Stimulated activated CD8-positive, alpha-beta memory T cell treated with anti-CD3 and anti-CD28 coated beads, Interleukin-15, amount 100 ng/mL, for 24 hours (primary cell): ENCODE results near the gene EIF4E2.

Experiments used
- DNase-seq: peaks from one replicate; pipeline ENCODE4 v3.0.0-alpha.2; 2020; ENCODE audit warnings: low read depth

Gene EIF4E2

GRCh38 chr2:232538671-232539070 is 11.8 kb upstream of the EIF4E2 start:
- DNase-seq, result no peak

DNA sequence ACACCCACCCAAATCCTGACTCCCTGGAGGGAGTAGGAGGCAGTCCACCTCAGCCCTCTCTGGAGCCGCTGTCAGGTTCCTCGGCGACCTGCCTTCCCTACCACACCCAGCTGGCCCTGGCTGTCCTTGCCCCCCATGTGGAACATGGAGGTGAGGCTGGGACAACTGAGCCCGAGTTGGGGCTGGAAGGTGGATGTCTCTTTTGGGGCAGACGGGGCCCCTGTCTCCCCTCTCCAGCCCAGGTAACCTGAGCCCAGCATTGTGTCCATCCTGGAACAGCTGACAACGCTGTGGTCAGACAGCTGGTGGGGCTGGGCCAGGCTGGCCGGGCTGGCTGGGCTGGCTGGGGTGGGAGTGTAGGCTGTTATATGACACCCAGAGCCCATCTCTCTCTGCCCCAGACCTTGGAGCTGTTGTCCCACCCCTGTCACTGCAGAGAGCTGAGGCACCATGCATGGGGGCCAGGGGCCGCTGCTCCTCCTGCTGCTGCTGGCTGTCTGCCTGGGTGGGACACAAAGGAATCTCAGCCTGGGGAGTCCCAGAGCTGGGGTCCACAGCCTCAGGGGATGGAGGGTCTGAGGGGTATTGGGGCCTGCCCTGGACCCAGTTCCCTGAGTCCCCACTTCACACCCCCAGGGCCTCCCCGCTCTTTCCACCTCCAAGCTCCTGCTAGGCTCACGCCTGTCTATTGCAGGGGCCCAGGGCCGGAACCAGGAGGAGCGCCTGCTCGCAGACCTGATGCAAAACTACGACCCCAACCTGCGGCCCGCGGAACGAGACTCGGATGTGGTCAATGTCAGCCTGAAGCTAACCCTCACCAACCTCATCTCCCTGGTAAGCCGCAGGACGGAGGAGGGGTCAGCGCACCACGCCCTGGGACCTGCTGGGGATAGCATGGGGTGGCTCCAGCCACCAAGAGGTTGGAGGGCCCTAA is 10.9 kb upstream of the EIF4E2 start, which contains the start of gene CHRNG:
TSS of gene CHRNG (plus strand) at position 395 of the 934 bp plus-strand sequence. CDS start at position 451, 56 bp downstream.
- no peak for DNase-seq

DNA sequence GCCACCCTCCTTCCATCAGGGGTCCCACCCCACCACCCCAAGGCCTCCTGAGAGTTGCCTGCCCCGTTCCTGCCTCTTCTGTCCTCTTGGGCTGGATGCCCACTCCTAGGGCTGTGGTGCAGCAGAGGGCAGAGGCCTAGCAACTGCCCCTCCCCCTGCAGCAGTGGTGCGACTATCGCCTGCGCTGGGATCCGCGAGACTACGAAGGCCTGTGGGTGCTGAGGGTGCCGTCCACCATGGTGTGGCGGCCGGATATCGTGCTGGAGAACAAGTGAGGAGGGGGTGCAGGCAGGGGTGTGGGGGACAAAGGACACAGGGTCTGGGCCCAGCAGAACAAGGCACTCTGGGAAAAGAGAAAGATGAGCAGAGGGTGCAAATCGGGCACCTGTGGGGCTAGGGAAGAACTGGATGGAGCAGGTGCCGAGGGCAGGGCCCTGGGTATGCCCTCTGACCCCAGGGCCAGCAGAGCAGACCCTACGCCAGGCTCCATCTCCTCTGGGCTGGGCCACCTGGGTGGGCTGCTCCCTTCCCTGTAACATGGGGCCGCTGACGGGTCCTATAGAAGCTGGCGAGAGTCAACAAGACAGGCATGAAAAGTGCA is 9.9 kb upstream of the EIF4E2 start:
- no peak for DNase-seq

- no peak for DNase-seq
Observed at GRCh38 chr2:232541195-232541960, 9.1 kb upstream of the EIF4E2 start.

DNA sequence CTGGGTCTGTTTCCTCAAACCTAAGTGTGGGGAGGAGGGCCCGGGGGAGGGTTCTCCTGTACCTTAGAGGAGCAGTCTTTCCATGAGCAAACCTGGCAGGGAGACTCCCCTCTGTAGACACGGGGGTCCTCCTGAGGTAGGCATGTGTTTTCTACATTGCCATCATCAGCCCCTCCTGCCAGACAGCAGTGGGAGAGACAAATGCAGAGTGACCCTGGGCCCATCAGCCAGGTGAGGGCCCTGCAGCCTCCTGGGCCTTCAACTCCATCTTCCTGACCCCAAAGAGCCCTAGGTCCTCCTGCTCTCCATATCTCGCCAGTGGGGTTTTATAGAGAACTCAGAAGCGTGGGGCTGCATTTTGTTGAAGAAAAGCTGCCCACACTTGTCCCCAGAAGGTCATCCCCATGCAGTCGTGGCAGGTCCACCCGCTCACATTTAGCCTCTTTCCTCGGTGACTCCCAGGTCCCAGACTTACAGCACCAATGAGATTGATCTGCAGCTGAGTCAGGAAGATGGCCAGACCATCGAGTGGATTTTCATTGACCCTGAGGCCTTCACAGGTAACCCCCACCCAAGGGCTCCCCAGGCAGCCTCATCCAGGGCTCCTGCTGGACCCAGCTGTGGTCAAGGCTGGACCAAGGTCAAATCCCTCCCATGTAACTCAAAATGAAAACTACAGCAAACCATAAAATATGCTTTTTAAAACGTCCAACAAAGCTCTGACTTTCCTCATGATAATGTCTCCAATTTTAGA is 8.4 kb upstream of the EIF4E2 start:
- DNase-seq, result no peak

GRCh38 chr2:232542715-232543467 is 7.6 kb upstream of the EIF4E2 start:
- no peak for DNase-seq

DNA sequence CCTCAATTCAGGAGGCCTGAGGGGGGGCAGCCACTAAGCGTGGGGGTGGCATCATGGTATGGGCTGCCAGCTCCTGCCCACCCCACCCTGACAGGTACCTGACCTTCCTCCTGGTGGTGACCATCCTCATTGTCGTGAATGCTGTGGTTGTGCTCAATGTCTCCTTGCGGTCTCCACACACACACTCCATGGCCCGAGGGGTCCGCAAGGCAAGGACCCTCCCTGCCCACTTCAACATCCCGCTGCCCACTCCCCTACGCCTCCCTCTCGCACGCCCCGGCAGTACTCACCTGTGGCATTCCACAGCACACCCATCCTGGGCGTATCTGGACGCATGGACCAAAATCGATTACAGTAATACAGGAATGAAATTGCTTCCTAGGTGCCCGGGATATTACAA is 7.0 kb upstream of the EIF4E2 start:
- DNase-seq, result no peak

- DNase-seq, result no peak
Observed at GRCh38 chr2:232543928-232544631, 6.4 kb upstream of the EIF4E2 start.

DNA sequence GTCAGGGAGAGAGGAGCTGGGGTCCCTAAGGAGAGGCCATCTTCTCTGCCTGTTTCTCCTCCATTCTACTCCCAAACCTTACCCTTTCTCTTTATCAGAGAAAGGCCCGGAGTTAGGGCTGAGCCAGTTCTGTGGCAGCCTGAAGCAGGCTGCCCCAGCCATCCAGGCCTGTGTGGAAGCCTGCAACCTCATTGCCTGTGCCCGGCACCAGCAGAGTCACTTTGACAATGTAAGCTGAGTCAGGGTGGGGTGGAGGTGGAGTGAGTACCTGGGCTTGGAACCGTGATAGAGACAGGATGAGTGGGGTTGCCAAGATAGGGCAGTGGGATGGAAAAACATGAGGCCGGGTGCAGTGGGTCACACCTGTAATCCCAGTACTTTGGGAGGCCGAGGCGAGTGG is 5.8 kb upstream of the EIF4E2 start:
- no peak for DNase-seq

DNA sequence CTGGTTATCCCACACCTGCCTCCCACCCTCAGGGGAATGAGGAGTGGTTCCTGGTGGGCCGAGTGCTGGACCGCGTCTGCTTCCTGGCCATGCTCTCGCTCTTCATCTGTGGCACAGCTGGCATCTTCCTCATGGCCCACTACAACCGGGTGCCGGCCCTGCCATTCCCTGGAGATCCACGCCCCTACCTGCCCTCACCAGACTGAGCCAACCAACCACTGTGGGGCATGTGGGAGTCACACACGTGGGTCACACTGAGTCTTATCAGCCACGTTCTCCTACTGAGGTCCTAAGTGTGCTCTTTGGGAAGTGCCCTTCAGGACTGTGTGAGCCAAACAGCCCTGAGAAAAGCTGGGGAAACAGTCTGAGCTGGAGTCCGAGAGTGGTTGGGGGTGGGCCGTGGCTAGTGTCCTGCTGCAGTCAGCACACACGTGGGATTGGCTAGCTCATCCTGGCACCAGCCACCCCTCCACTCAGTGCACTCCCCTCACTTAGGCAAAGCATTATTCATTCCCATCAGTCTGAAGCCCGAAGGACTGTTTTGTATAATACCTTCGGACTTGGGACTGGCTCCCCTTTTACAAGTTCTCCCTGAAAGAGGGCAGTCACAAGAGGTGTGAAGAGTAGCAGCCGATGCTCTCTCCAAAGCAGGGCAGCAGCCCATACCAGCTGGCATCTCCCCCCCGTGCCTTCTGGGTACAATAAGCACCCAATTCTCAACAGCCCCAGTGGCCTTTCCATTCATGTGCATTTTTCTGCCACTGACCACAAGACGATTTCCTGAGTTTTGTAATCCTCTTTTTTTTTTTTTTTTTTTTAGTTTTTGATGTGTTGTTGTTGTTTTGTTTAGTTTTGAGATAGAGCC is 4.7 kb upstream of the EIF4E2 start:
- DNase-seq, result no peak

- DNase-seq, result no peak
Observed at GRCh38 chr2:232547991-232548390, 2.5 kb upstream of the EIF4E2 start.

- DNase-seq, result no peak
Observed at GRCh38 chr2:232549655-232550353, 685 bp upstream of the EIF4E2 start.

DNA sequence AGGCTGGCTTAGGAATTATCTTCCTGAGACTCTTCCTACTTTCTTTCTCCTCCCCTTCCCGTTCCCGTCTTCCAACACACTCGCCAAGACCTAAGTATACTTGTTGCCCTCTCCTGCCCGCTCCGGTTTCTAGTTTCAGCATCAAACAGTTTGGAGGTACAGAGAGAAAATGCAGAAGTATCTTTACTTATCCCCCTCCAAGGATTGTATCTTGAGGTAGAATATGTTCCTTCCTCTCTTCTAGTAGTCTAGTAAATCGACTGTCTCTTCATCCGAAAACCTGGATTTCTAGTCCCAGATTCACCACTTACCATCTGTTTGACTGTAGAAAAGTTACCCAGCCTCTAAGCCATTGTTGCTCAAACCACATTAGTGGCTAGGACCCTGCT is 755 bp downstream of the EIF4E2 start:
- no peak for DNase-seq

DNA sequence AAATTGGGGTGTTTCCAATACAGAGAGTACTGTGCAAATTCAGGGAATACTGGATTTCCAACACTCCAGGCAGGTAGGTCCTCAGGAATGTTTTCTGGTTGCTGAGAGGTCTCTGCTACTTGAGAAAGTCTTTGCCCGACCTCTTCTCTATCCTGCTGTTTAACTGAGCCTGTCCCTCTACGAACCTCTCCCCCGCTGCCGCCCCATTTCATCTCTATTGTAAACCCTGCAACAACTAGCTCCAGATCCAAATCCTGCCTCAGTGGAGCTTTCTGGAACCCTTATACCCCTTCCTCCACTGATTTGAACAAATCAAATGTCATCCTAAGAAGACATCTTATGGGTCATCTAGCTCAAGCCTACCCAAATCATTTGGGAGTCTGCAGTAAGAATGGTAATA is 1.3 kb downstream of the EIF4E2 start:
- no peak for DNase-seq

DNA sequence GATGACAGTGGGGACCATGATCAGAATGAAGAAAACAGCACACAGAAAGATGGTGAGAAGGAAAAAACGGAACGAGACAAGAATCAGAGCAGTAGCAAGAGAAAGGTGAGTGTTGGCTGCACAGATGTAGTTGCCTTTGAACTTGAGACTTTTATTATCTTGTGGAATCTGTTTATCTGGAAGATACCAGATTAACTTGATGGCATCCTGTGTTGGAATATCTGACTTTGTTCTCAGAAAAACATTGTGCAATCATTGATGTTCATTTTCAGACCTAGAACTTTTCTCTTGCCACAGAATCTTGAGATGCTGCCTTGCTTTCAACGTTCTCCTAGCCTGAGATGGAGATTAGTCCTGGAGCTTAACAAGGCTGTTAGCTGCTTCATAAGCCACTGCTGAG is 5.9 kb downstream of the EIF4E2 start:
- no peak for DNase-seq

DNA sequence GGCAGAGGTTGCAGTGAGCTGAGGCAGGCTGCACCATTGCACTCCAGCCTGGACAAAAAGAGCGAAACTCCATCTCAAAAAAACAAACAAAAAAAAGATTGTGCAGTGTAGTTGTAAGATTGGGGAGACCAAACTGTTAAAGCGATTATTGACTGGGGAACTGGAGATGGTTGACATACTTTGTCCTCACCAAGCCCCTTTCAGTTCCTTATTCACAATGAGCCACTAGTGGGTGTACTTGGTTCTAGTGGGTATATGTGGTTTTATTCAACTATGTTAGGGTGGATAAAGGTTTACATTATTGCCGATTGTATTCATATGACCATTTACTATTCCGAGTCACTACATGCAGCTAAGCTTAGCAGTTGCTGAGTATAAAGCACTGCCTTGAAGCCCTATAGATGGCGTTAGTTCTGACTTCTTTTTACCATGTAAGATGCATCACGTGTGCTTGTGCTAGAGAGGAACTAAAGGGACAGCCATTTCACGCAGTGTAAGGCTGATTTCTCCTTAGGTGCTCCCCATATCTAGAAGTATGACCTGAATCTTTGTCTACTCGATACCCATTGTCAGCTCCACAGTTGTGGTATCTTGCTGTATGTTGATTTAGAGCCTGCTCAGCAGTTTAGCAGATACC is 12.1 kb downstream of the EIF4E2 start:
- no peak for DNase-seq

DNA sequence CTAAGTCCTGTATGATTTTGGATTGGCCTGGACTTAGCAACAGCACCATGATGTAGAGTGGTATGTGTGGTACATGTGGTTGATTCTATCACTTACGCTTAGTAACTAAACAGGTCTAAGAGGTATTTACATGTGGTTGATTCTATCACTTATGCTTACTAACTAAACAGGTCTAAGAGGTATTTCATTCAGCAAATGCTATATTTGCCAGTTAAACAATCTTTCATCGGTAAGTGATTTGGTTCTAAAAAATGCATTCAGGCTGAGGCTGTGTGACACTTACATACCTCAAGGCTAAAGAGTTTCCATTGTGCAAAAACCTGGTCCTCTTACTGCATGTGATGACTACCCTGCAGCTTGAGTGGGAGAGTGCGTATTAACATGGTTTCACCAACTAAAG is 13.1 kb downstream of the EIF4E2 start:
- no peak for DNase-seq

DNA sequence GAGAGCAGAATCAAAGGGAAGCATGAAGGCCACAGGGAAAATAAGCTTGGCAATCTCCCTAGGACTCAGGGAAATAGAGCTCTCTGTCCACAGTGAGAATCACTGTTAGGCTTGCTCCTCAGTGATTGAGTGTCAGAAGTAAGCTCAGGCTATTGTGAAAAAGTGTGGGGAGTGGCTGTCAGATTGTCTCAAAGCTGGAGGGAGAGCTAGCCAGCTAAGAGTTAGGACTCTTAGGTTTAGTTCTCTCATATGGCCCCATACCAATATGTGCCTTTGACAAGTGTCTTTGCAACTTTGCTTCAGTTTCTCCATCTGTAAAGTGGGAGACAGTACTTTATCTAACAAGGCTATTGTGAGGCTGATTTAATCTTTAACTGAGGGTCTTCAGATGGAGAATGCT is 17.2 kb downstream of the EIF4E2 start:
- no peak for DNase-seq

GRCh38 chr2:232568161-232568560 is 17.7 kb downstream of the EIF4E2 start:
- no peak for DNase-seq
